Ammon's horn (tissue), 1 donor: Measurements from ENCODE around the gene GYS1.
A peak's percentile ranks its signal among the peaks of the same experiment; 100 is the strongest.

Experiments
- DNase-seq: peaks from one replicate; pipeline ENCODE4 v3.0.0-alpha.2; 2016; ENCODE audit warnings: low spot score

The GYS1 gene

GRCh38 chr19:49017666-49018351 lies 24.7 kb upstream of the GYS1 start:
- no peak for DNase-seq

- no peak for DNase-seq
Observed at GRCh38 chr19:49017041-49017665, 24.0 kb upstream of the GYS1 start, which contains the start of gene LHB. TSS of gene LHB (minus strand) at chr19:49017091. CDS start at chr19:49017081, 10 bp downstream.

DNA sequence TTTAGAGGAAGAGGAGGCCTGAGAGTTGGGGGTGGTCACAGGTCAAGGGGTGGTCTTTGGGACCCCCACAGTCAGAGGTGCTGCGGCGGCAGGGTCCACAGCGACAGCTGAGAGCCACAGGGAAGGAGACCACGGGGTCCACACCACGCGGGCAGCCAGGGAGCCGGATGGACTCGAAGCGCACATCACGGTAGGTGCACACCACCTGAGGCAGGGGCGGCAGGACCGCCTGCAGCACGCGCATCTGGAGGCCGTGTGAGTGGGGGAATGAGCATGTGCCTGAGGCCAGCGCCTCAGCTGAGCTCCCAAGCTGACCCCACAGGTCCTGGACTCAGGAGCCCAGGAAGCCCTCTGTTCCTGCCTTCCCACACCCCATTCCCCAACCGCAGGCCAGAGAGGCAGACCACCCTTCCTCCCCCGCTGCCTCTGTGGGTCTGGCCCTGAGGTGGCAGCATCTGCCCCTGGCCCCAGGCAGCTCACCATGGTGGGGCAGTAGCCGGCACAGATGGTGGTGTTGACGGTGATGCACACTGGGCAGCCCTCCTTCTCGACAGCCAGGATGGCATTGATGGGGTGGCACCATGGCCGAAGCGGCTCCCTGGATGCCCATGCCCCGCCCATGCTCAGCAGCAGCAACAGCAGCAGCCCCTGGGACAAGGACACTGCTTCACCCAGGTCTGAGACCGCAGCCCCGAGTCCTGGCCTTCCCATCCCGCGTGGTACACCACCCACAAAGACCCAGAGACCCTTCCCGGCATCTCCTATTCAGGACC lies 23.1 kb upstream of the GYS1 start:
- DNase-seq, result no peak

DNA sequence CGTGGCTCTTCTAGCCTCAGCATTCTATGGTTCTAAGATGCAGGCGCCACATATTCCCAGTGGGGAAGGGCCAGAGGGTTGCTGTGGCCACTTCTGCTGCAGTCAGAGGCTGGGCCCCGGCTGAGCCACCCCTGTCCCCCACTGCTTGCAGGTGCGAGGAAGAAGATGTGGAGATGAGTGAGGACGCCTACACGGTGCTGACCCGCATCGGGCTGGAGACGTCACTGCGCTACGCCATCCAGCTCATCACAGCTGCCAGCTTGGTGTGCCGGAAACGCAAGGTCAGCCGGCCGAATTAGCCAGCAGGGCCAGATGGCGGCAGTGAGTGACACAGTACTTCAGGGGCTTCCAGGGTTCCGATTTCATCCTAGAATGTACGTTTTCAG lies 21.8 kb upstream of the GYS1 start:
- DNase-seq, result no peak

DNA sequence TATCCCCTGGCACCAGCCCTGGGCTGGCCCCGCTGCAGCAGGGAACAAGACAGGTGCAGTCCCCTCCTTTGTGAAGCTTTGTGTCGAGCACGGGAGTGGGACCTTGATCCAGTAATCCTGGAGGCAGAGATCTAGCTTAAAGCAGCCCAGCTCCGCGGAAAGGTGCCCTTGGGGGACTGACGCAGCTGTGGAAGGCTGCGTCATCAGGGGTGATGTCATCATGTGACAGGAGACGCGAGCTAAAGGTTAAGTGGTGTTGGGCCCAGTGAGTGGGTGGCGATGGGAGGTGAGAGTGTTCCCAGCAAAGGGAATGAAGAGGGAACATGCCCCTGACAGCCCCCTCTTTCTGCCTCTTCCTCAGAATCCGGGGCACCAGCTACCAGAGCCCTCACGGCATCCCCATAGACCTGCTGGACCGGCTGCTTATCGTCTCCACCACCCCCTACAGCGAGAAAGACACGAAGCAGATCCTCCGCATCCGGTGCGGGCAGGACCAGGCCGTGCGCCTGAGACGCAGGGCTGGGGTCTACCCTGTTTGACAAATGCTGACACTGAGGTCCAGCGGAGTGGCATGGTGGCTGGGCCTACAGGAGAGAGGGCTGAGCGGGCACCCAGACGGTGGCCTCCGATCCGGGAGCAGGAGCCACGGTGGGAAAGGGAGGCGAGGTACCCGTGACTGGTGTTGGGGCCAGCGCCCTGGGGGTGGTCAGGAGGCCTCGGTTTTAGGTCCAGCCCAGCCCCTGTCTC lies 21.2 kb upstream of the GYS1 start:
- no peak for DNase-seq

DNA sequence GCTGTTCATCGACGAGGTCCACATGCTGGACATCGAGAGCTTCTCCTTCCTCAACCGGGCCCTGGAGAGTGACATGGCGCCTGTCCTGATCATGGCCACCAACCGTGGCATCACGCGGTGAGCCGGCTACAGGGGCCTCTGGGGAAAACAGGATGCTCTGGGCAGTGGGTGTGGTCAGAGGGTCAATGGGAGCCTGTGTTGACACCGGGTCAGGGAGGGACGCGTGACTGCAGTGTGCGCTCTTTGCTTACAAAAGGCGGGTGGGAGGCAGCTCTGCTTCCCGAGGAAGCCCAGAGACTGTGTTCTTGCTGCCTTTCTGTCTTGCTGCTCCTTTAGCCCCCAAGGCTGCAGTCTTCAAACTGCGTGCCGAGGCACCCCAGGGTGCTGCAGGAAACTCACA lies 18.1 kb upstream of the GYS1 start:
- DNase-seq, result no peak

GRCh38 chr19:49010453-49010852 lies 17.3 kb upstream of the GYS1 start:
- no peak for DNase-seq

DNA sequence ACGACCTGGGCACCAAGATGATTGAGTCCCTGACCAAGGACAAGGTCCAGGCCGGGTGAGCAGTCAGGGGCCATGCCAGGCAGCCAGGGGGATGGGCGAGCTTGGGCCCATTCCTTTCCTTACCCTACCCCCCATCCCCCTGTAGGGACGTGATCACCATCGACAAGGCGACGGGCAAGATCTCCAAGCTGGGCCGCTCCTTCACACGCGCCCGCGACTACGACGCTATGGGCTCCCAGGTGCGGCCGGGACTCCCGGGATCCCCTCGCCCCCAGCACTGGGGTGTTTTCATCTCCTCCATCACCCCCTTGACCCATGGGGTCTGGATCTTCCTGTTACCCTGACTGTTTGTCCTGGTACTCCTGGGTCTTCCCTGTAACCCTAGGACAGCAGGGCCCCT lies 16.7 kb upstream of the GYS1 start:
- no peak for DNase-seq

- no peak for DNase-seq
Observed at GRCh38 chr19:49006905-49007304, 13.8 kb upstream of the GYS1 start.

- DNase-seq, result no peak
Observed at GRCh38 chr19:49004964-49005614, 12.0 kb upstream of the GYS1 start.

DNA sequence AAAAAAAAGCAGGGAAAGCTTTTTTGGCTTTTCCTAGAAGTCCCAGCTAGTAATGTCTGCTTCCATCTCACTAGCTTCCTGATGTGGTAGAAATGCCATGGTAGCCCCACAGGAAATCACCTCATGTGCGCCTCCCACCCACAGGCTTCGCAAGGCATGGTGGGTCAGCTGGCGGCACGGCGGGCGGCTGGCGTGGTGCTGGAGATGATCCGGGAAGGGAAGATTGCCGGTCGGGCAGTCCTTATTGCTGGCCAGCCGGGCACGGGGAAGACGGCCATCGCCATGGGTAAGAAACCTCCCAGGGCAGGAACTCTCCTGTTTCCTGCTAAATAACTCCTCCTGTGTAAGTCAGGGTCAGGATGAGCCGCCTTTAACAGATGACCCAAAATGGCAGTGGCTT lies 11.0 kb upstream of the GYS1 start:
- no peak for DNase-seq

DNA sequence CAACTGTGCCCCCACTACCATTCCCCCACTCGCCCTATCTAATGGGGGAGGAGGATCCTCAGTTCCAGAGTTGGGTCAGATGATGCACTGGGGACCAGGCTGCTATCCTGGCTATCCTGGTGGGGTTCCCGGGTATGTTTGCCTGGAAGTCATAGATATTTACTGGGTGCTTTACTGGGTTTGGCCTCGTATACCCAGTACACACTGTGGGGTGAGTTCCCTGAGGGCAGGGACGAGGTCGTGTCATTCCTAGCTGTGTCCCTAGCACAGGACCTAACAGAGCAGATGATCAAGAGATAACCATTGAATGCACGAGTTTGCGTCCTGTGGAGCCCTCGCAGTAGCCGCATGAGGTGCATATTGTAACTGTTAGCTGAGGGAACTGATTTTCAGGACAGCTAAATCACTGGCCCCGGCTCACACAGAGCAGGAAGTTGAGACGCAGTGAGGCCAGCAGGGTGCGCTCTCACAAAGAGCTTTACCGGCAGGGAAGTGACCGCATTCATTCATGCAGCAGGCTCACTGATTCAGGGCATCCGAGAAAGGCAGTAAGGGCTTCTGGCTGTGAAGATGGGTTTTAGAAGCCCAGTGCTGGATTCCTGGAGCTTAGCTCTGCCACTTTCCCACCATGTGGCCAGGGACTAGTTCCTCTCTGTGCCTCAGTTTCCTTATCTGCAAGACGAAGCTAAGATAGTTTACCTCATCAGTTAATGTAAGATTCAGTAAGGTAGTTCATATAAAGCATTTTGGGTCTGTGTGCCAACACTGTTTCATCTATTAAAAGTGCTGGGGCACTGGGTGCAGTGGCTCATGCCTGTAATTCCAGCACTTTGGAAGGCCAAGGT lies 6.6 kb upstream of the GYS1 start:
- peak; percentile 55 for DNase-seq

- no peak for DNase-seq
Observed at GRCh38 chr19:48997972-48998371, 4.9 kb upstream of the GYS1 start.

DNA sequence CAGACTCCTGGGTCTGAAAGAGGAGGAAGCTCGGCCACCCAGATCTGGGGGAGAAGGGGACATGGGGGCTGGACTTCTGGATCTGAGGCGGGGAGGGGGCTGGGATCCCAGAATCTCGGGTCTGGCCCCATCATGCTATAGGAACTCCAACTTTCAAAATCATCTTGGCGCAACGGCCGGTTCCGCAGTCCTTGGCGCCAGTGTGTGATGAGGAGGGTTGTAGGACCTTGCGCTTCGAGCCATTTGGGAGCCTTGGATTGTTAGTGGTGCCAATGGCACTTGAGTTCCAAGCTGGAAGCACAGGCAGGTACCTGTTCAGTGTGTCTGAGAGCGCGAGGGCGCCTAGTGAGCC lies 902 bp upstream of the GYS1 start:
- no peak for DNase-seq

DNA sequence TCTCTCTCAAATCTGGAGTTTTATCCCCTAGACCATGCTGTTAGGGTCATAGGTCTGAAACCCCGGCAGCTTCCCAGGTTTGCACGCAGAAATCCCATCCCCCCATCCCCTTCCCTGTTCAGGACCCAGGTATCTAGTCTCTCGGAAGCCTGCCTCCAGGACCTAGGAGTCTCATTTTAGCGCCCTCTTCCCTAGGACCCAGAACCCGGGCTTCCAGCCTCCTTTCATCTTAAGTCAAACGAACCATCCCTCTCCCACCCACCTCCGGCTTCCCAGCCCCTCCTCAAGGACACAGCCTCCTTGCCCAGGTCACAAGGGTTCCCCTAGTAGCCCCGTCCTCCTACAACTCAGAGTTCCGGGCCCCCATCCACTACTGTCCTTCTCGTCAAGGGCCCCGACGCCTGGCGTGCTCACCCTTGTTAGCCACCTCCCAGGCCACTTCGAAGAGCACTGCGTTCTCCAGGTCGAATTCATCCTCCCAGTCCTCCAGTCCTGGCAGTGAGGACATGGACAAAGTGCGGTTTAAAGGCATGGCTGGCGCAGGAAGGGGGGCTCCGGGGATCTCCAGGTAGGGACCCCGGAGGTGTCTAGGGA lies 431 bp downstream of the GYS1 start:
- peak; percentile 29 for DNase-seq

DNA sequence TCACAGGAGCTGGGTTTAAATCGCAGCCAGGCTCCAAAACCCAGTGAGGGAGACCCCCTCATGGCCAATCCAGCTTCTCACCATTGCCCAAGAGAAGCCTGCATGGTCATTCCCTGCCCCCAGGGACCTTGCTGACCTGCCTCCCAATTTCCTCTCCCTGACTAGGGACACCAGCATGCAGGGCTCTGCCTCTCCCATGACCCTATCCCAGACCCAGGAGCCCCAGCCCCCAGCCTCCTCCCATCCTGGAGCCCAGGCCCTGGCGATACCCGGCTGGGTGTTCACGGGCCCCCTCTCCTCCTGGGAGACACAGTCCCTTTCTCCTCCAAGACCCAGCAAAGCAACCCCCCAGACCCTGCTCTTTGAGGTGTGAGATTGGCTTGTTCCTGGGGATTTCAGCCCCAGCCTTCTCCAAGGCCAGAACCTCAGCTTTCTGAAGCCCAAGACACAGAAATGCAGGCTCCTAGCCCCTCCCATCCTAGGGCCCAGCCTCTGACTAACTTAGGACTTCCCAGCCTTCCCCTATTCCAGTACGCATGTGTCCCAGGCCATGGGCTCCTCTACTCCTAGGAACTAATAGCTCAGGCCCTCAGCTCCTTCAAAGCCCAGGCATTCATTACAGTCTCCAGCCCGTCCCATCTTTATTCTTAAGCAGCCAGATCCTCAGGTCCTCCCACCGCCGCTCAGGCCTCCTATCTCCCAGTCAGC lies 1.1 kb downstream of the GYS1 start:
- DNase-seq, result peak; percentile 56

DNA sequence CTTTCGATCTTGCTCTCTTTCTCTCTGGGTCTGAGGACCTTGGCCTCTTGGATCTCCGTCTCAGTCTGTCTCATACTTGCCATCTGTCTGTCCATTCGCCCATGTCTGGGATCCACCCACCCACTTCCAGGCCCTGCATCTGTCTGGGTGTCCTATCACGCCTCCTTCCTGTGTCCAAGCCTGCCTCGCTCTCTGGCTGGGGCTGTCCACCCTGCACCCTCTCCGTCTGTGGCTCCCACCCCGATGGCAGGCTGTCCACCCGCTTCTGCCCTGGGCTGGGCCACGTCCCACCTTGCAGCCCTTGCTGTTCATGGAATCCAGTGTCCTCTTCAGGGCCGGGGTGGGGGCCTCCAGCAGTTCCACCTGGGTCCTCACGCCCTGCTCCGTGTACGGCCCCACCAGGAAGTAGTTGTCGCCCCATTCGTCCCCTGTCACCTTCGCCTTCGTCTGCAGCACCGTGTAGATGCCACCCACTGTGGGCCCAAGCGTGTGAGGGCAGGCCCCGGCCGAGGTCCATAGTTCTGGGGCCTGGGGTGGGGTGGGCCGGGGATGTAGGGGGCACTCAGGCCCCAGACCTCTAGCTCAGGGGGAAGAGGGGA lies 2.0 kb downstream of the GYS1 start:
- no peak for DNase-seq

DNA sequence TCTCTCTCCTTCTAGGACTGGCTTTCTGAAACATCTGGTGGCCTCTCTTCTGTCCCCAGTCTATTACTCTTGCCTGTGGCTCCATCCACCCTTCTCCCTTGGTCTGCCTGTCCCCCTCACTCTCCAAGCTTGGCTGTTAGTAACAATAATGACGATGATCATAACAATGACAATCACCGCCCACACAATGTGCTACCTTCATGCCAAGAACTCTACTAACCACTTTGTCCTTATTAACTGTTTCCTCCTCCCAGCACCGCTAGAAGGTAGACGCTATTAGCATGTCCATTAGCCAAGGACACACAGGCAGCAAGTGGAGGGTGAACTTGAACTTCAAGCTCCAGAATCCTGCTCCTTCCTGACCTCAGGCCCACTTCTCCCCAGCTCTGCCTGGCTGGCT lies 2.7 kb downstream of the GYS1 start:
- DNase-seq, result no peak

DNA sequence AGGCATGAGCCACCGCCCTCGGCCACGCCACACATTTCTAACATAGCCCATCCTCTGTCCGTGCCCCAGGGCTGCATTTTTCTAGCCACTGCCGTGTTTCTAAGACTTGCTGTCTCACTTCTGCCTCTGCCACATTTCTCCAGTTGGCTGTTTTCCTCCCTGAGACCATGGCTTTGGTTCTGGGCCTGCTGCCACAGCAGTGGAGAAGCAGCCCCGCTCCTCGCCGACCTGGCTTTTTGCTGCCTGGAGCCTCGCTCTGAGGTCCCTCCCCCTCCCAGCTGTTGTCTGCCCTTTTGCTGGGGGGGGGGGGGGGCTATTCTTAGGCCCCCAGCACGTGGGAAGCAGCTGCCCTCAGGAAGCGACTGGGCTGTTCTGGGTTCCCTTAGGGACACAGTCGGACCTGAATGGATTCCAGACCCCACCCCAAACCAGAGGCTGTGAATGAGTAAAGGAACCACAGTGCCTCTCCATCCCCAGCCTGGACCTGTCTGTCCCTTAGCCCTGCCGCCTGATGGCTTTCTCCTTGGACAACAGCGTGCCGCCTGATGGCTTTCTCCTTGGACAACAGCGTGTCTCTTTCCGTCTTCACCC lies 3.3 kb downstream of the GYS1 start:
- peak; percentile 54 for DNase-seq
